WTC11 (cell line): Measurements from ENCODE around the gene FBXL2. TPM values are rescaled to one million over a fixed set of nuclear protein-coding genes. Genes with fewer than 3 reads are reported as not detected.

Experiments
- total RNA-seq: library from RNA; stranded (reverse); gene quantifications from 3 replicates; pipeline ENCODE4 v1.2.3, GENCODE V29; 2021

FBXL2 gene
- total RNA-seq, 1 experiment from 2014 or later, result 2.9 TPM

Other genes with a start within 250 kb of the FBXL2 start
- gene GLB1, start 180.3 kb upstream of the FBXL2 start, total RNA-seq, result 48.2 to 60.2 TPM (median 58.2 TPM) in 3 replicates
- gene TMPPE, start 180.3 kb upstream of the FBXL2 start, total RNA-seq, result 6.7 to 7.4 TPM (median 6.8 TPM) in 3 replicates
- gene CRTAP, start 163.4 kb upstream of the FBXL2 start, total RNA-seq, result 156 to 197 TPM (median 196 TPM) in 3 replicates
- gene SUSD5, start 58.6 kb upstream of the FBXL2 start, total RNA-seq, result 1.2 to 1.6 TPM (median 1.5 TPM) in 3 replicates
- 68.5 to 72.6 TPM (median 69.6 TPM) in 3 replicates for gene UBP1, start 163.0 kb downstream of the FBXL2 start, total RNA-seq